ENCODE measurements around the gene CDC42EP3.

The CDC42EP3 gene

DNA sequence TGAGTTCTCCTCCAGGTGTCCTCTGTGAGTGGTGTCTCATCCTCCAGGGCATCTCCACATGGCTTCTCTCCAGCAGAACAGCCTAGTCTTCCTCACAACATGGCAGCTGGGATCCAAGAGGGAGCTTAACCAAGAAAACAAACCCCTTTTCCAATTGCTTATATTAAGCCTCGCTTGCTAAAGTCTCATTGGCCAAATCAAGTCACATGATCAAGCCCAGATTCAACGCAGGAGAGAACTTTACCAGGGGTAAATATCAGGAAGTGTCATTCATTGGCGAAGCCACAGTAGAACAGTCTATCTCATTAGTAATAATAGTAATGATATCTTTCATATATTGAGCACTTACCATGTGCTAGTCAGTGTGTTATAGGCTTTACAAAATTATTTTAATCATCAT lies 53.1 kb downstream of the CDC42EP3 start:
- no peak for DNase-seq (ENCODE audit: low spot score)

- DNase-seq (ENCODE audit: low spot score), result no peak
Observed at GRCh38 chr2:37617119-37617892, 54.1 kb downstream of the CDC42EP3 start.

DNA sequence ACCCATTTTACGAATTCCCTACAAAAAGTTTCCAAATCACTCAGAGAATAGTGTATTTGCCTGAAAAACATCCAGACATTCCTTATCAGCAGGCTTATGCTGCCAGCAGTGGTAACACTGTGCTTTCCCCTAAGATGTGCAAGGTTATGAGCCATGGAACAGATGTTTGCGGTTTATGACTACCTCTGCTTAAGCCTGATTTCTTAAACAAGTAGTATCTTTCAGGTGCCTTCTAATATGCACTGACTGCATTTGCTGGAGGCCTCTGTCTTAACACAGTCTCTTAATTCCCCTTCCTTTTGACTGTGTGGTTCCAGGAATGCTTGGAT lies 54.8 kb downstream of the CDC42EP3 start:
- no peak for DNase-seq (ENCODE audit: low spot score)

- no peak for DNase-seq (ENCODE audit: low spot score)
Observed at GRCh38 chr2:37615804-37616676, 55.4 kb downstream of the CDC42EP3 start.

DNA sequence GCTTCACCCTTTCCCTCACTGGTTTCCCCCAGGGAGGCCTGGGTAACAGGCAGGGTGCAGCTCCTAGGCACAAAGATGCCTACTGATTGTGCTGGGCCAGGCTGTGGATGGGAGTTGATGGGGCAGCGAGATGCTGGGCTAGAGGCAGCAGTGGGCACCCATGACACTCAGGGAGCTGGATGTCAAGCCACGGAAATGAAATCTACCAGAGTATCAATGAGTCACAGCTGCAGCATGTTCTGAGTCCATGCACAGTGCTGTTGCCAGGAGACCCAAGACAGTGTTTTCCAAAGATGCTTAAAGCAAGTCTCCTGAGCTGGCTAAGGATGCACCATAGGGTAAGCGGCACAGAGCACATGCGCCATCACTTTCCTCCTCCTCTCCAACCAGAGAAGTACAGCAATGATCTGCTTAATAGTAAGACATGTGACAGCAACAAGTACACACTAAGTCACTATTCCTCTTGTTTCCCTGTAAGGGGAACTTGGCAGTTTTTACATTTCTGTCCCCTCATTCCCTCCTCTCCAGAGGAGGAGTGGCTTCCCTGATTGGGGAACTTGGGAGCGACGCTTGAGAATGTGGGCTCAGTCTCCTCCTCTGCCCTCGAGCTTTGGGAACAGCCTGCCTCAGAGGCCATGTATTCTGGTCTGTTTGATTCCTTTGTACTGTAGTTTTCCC lies 57.2 kb downstream of the CDC42EP3 start:
- DNase-seq (ENCODE audit: low spot score), result no peak

DNA sequence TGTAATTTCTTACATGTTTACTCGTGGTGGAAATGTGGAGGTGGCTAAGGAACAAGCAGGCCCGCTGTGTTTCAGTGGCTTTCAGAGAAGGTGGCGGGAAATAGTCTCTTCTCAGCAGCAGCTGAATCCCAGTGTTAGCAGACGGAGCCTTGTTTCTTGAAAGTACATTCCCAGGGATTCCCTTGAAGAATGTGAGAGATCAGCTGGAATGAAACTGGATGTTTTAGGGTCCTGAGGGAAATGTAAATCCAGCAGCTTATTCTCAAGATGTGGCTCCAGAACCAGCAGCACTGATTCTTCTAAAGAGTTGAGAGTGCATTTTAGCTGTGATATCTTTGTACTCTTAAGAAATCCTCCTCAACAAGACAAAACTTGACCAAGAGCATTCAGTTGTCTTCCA lies 59.1 kb downstream of the CDC42EP3 start:
- DNase-seq (ENCODE audit: low spot score), result no peak

GRCh38 chr2:37610638-37611289 lies 60.7 kb downstream of the CDC42EP3 start:
- no peak for DNase-seq (ENCODE audit: low spot score)

- no peak for DNase-seq (ENCODE audit: low spot score)
Observed at GRCh38 chr2:37609782-37610181, 61.7 kb downstream of the CDC42EP3 start.

- no peak for DNase-seq (ENCODE audit: low spot score)
Observed at GRCh38 chr2:37604716-37605115, 66.7 kb downstream of the CDC42EP3 start.

- no peak for DNase-seq (ENCODE audit: low spot score)
Observed at GRCh38 chr2:37602702-37603101, 68.7 kb downstream of the CDC42EP3 start.

- DNase-seq (ENCODE audit: low spot score), result no peak
Observed at GRCh38 chr2:37602040-37602439, 69.4 kb downstream of the CDC42EP3 start.

GRCh38 chr2:37601569-37601968 lies 69.9 kb downstream of the CDC42EP3 start:
- DNase-seq (ENCODE audit: low spot score), result no peak

DNA sequence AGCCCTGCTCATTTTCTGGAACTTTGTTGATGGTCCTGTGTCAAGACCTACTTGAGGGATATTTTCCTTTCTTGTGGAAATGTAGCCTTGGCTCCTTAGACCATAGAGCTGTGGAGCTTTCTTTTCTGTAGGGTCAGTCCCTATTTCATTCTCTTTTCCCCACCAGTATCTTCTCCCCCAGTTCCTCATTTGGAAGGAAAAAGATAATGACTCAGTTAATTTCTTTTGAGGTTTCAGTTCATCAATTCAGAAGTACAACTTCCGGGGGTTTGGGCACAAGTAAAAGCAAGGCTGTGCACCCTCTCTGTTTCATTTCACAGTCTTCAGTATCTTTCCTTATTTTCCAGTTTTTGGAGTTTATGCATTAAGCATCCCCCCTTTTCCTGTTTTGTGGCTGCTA lies 70.7 kb downstream of the CDC42EP3 start:
- DNase-seq (ENCODE audit: low spot score), result no peak

GRCh38 chr2:37599688-37600525 lies 71.5 kb downstream of the CDC42EP3 start:
- DNase-seq (ENCODE audit: low spot score), result no peak

DNA sequence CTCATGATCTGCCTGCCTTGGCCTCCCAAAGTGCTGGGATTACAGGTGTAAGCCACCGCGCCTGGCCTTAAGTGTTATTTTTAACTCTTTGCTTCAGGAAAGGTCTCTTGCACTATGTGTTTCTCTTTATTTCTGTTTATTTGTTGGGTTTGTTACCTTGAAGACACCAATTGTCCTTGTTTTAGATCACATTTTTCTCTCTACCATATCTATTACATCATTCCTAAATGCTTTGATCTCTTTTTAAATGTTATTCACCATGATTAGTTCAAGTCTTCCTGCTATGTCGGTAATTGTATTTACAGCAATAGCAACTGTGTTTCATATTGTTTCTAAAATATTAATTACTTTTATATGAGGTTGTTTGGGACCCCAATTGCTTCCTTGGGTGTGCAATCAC lies 77.7 kb downstream of the CDC42EP3 start:
- DNase-seq (ENCODE audit: low spot score), result no peak

- no peak for DNase-seq (ENCODE audit: low spot score)
Observed at GRCh38 chr2:37593024-37593423, 78.4 kb downstream of the CDC42EP3 start.

Data from SW480 (cell line).